Lower leg skin (tissue), 3 donors: ENCODE results near the gene SNRNP35.

ENCODE experiments used
- CTCF ChIP-seq, 3 donors: fragments of 450-650 bp; IDR thresholded peaks; one replicate each; pipeline ENCODE4 v1.5.1; 2016; ENCODE audit warnings: antibody characterized with exemption in 3 of 3, mild to moderate bottlenecking in 3 of 3, moderate library complexity in 2 of 3
- POLR2A ChIP-seq, 2 donors: fragments of 450-650 bp; IDR thresholded peaks; one replicate each; pipeline ENCODE4 v1.6.1; 2016 to 2017; ENCODE audit warnings: antibody characterized with exemption in 2 of 2, mild to moderate bottlenecking in 1 of 2, moderate library complexity in 1 of 2

- no peak for TF ChIP-seq CTCF (IDR thresholded peaks at IDR 0.05)
- no peak for TF ChIP-seq POLR2A (IDR thresholded peaks at IDR 0.05)
Measured at GRCh38 chr12:123410041-123410412, 47.9 kb upstream of the SNRNP35 start.
